ENCODE measurements around the gene DHCR7.

GRCh38 chr11:71395263-71395560 lies 53.0 kb downstream of the DHCR7 start:
- no peak for TF ChIP-seq CTCF (IDR thresholded peaks at IDR 0.05; ENCODE audit: poor library complexity)
- TF ChIP-seq EZH2 (IDR thresholded peaks at IDR 0.05; ENCODE audit: borderline replicate concordance), result no peak
- no peak for TF ChIP-seq EZH2phosphoT487 (IDR thresholded peaks at IDR 0.05; ENCODE audit: low read depth, severe bottlenecking, unreplicated experiment)

Data from hepatocyte (in vitro differentiated cells).